NT2/D1 (cell line): ENCODE data around the gene DOK3.

Experiments
- SUZ12 ChIP-seq: IDR thresholded peaks from 2 replicates; pipeline ENCODE4 v1.6.1; 2011; ENCODE audit not compliant: insufficient read length, insufficient read depth; ENCODE audit errors: extremely low read depth
- YY1 ChIP-seq: IDR thresholded peaks from 2 replicates; pipeline ENCODE4 v1.6.1; 2011; ENCODE audit not compliant: insufficient read length, insufficient read depth
- ZNF274 ChIP-seq: IDR thresholded peaks from 2 replicates; pipeline ENCODE4 v1.6.1; 2011; ENCODE audit warnings: mild to moderate bottlenecking, low read depth, low read length

DNA sequence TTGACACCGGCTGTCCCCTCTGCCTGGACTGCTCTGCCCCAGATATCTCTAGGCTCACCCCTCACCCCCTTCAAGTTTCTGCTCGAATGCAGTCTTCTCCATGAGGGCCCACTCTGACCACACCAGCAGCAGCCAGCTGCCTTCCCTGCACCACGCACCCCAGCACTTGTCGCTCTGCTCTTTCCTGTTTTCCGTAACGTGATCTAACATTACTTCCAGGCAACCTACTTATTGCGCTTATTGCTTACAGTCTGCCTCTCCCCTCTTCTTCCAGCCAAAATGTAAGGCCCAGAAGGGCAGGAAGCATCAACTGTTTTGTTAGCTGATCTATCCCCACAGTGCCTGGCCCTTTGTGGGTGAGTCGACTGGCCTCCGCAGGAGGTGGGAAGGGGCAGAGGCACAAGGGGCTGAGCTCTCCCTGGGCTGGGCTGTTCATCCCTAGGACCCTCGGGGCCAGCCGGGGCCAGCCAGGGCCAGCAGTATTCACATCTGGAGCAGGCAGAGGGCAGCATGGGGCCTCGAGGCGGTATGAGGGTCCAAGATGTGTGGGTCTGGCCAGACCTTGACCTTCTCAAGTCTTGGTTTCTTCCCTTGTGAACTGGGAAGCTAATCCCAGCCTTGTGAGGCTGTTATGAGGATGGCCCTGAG lies 24.6 kb downstream of the DOK3 start:
- TF ChIP-seq ZNF274 (no peak), YY1 (no peak), SUZ12 (no peak)
